HEK293T (cell line): Measurements from ENCODE around the gene IL1RAPL1.

Experiments
- CTCF ChIA-PET: fragments of 350-600 bp; formaldehyde crosslinking; extraction: SDS; loops from one replicate; lab custom pipeline; 2021; ENCODE audit warnings: antibody characterized with exemption, inconsistent platforms; lab: Yijun Ruan, JAX
- POLR2A ChIA-PET: fragments of 350-600 bp; formaldehyde crosslinking; extraction: SDS; loops from one replicate; lab custom pipeline; 2020; ENCODE audit warnings: antibody characterized with exemption, inconsistent platforms; lab: Yijun Ruan, JAX
- DNase-seq: peaks from one replicate; pipeline ENCODE4 v3.0.0; 2012; ENCODE audit warnings: mixed read lengths; ENCODE audit errors: extremely low spot score
- ARNT ChIP-seq: fragments of 450-650 bp; IDR thresholded peaks from 2 replicates; pipeline ENCODE4 v1.6.1; 2017; ENCODE audit warnings: mild to moderate bottlenecking
- BHLHE40 ChIP-seq: fragments of 450-650 bp; IDR thresholded peaks from 2 replicates; pipeline ENCODE4 v1.6.1; 2016; ENCODE audit warnings: mild to moderate bottlenecking, moderate library complexity, borderline replicate concordance
- CTBP1 ChIP-seq: fragments of 450-650 bp; IDR thresholded peaks from 2 replicates; pipeline ENCODE4 v1.6.1; 2016; ENCODE audit warnings: borderline replicate concordance
- ELF4 ChIP-seq: fragments of 450-650 bp; IDR thresholded peaks from 2 replicates; pipeline ENCODE4 v1.6.1; 2017; ENCODE audit warnings: antibody characterized with exemption
- FOXA1 ChIP-seq: fragments of 450-650 bp; IDR thresholded peaks from 2 replicates; pipeline ENCODE4 v1.6.1; 2016; ENCODE audit warnings: mild to moderate bottlenecking
- FOXK2 ChIP-seq: fragments of 450-650 bp; IDR thresholded peaks from 2 replicates; pipeline ENCODE4 v1.6.1; 2016; ENCODE audit warnings: mild to moderate bottlenecking
- FOXM1 ChIP-seq: fragments of 450-650 bp; IDR thresholded peaks from 2 replicates; pipeline ENCODE4 v1.6.1; 2017; ENCODE audit warnings: mild to moderate bottlenecking, borderline replicate concordance
- HDGF ChIP-seq: fragments of 450-650 bp; IDR thresholded peaks from 2 replicates; pipeline ENCODE4 v1.6.1; 2017; ENCODE audit warnings: antibody characterized with exemption, borderline replicate concordance
- L3MBTL2 ChIP-seq: fragments of 450-650 bp; conservative IDR thresholded peaks from 2 replicates; pipeline ENCODE4 v1.6.1; 2016; ENCODE audit warnings: mild to moderate bottlenecking
- LEF1 ChIP-seq: fragments of 450-650 bp; IDR thresholded peaks from 2 replicates; pipeline ENCODE4 v1.6.1; 2017; ENCODE audit warnings: mild to moderate bottlenecking, borderline replicate concordance
- NFRKB ChIP-seq: fragments of 450-650 bp; IDR thresholded peaks from 2 replicates; pipeline ENCODE4 v1.6.1; 2016; ENCODE audit warnings: mild to moderate bottlenecking, moderate library complexity
- SP1 ChIP-seq: fragments of 450-650 bp; IDR thresholded peaks from 2 replicates; pipeline ENCODE4 v1.6.1; 2017
- SUZ12 ChIP-seq: fragments of 450-650 bp; IDR thresholded peaks from 2 replicates; pipeline ENCODE4 v1.6.1; 2016; ENCODE audit warnings: mild to moderate bottlenecking
- TARDBP ChIP-seq: fragments of 450-650 bp; IDR thresholded peaks from 2 replicates; pipeline ENCODE4 v1.6.1; 2016
- ZNF384 ChIP-seq: fragments of 450-650 bp; IDR thresholded peaks from 2 replicates; pipeline ENCODE4 v1.6.1; 2016
- TF ChIP-seq, protein P1 (sequence below): fragments of 450-650 bp; IDR thresholded peaks from 2 replicates; pipeline ENCODE4 v1.6.1; 2016

IL1RAPL1 gene

GRCh38 chrX:29215251-29215650 lies 628.0 kb downstream of the IL1RAPL1 start:
- no peak for TF ChIP-seq ZNF384
- no peak for TF ChIP-seq FOXM1
- TF ChIP-seq NFRKB: no peak
- TF ChIP-seq LEF1: no peak
- TF ChIP-seq TARDBP: no peak
- no peak for TF ChIP-seq ELF4
- no peak for TF ChIP-seq HDGF
- no peak for TF ChIP-seq FOXA1
- TF ChIP-seq ARNT: no peak
- no peak for TF ChIP-seq CTBP1
- TF ChIP-seq SUZ12: no peak
- TF ChIP-seq BHLHE40: no peak
- TF ChIP-seq, protein P1, sequence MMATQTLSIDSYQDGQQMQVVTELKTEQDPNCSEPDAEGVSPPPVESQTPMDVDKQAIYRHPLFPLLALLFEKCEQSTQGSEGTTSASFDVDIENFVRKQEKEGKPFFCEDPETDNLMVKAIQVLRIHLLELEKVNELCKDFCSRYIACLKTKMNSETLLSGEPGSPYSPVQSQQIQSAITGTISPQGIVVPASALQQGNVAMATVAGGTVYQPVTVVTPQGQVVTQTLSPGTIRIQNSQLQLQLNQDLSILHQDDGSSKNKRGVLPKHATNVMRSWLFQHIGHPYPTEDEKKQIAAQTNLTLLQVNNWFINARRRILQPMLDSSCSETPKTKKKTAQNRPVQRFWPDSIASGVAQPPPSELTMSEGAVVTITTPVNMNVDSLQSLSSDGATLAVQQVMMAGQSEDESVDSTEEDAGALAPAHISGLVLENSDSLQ: no peak
- TF ChIP-seq SP1: no peak
- TF ChIP-seq L3MBTL2: no peak
- no peak for TF ChIP-seq FOXK2
- no peak for DNase-seq
- ChIA-PET POLR2A (no interaction called here), CTCF (no interaction called here)

DNA sequence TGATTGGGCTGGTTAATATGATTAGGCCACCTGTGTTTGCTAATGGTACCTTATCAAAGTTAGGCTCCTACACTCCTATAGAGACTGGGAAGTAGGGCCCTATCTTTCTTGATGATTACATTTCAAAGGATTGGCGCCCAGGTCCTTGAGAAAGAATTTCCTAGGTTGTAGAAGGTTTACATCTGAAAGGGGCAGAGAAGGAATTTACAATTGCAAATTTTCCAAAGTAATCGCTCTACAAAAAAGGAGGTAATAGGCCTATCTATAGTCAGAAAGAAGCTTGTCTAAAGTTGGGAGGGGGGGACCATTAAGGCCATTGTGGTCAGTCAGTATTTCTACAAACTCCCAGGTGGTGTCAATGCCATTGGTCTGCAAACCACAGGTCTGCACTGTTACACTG lies 638.4 kb downstream of the IL1RAPL1 start:
- no peak for DNase-seq
- TF ChIP-seq ELF4: no peak
- TF ChIP-seq L3MBTL2: no peak
- TF ChIP-seq BHLHE40: no peak
- TF ChIP-seq, protein P1: no peak
- TF ChIP-seq LEF1: no peak
- TF ChIP-seq FOXK2: no peak
- TF ChIP-seq CTBP1: no peak
- no peak for TF ChIP-seq HDGF
- POLR2A ChIA-PET: no interaction called here
- CTCF ChIA-PET: no interaction called here

DNA sequence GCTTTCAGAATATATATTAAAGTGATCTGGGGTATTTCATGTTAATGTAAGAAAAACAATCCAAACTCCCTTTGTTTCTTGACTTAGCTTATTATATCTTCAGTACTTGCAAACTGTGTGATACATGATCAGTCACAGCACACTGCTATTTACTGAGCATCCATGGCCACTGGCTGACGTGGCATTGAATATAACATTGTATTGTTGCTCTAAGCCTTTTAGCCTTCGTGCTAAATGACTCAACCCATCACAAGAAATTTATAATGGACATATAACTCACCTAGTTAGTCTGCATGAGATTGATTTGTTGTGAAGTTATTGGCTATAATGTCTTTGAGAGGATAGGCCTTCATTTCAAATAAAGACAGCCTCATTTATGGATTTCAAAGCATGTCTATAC lies 642.6 kb downstream of the IL1RAPL1 start:
- POLR2A ChIA-PET: no interaction called here
- no peak for DNase-seq
- no peak for TF ChIP-seq HDGF
- TF ChIP-seq CTBP1: no peak
- TF ChIP-seq FOXM1: no peak
- no peak for TF ChIP-seq ARNT
- TF ChIP-seq TARDBP: no peak
- TF ChIP-seq, protein P1: no peak
- TF ChIP-seq NFRKB: no peak
- TF ChIP-seq SUZ12: no peak
- no peak for TF ChIP-seq SP1
- TF ChIP-seq L3MBTL2: no peak
- TF ChIP-seq LEF1: no peak
- TF ChIP-seq FOXA1: no peak
- CTCF ChIA-PET: interaction anchor here (0.6 kb wide), 1 partner anchor 1204 kb away, joined by 3 read pairs; no protein-coding TSS in a partner anchor

DNA sequence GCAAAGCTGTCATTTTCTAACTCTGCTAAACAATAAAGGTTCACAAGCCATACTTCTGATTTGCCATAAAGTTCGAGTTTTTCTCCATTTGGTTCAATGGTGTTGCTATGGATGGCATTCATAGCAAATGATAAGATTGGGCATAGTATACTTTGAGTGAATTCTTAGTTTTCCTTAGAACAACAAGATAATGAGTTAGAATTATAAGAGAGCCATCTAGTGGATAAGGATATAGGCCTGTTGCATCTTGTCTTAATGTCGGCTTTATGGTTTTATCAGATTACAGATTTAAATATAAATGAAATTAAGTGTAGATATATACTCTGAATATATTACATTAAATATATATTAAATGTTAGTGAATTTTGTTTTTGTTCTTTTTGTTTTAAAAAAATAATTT lies 644.6 kb downstream of the IL1RAPL1 start:
- TF ChIP-seq FOXM1 (no peak), NFRKB (no peak), ARNT (no peak), LEF1 (no peak), FOXK2 (no peak), HDGF (no peak), ELF4 (no peak), SP1 (no peak), CTBP1 (no peak), SUZ12 (no peak), ZNF384 (no peak)
- TF ChIP-seq, protein P1: no peak
- CTCF ChIA-PET: no interaction called here
- DNase-seq: no peak
- POLR2A ChIA-PET: no interaction called here

DNA sequence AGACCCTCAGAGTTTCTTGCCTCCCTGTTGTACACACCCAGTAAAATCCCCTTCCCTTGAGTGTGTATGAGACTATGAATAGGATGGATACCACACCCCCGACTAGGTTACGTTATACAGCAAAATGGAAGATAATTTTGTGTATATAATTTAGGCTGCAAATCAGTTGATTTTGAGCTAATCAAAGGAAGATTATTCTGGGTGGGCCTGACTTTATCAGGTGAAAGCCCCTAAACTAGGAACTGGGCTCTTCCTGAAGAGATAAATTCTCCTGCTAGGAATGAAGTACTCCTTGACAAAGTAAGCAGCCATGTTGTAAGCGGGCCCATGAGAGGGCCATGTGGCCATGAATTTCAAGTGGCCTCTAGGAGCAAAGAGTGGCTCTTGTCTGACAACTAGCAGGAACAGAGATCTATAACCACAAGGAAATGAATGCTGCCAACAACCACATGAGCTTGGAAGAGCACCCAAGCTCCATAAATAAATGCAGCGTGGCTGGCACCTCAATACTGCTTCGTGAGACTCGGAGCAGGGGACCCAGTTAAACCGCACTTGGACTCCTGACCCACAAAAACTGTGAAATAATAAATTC lies 646.4 kb downstream of the IL1RAPL1 start:
- ChIA-PET CTCF (no interaction called here), POLR2A (no interaction called here)
- no peak for DNase-seq
- TF ChIP-seq BHLHE40 (no peak), L3MBTL2 (no peak), FOXA1 (no peak), SUZ12 (no peak), FOXM1 (no peak), LEF1 (no peak)
- TF ChIP-seq, protein P1: no peak

DNA sequence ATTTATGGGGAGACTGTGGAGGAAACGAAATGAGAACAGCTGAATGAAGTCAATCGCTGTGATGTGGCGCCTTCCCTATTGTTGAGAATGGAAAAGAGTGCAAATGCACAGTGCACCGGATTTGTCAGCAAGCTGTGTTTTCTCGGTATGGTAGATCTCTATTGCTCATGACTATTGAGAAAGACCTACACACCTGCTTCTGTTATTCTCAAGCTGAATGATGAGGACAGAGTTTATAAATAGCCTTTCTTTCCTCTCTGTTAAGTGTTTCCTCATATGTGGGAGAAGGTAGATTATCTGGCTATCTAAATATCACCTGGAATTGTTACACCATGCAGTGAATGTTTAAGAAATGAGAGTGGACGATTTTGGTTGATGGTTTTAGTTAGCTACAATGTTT lies 650.7 kb downstream of the IL1RAPL1 start:
- DNase-seq: no peak
- TF ChIP-seq BHLHE40 (no peak), SP1 (no peak), L3MBTL2 (no peak), HDGF (no peak), CTBP1 (no peak), FOXK2 (no peak), LEF1 (no peak), SUZ12 (no peak), FOXA1 (no peak), NFRKB (no peak), TARDBP (no peak), FOXM1 (no peak), ZNF384 (no peak), ELF4 (no peak), ARNT (no peak)
- TF ChIP-seq, protein P1: no peak
- ChIA-PET POLR2A (no interaction called here), CTCF (no interaction called here)
